Naive thymus-derived CD4-positive, alpha-beta T cell (primary cell): ENCODE measurements around the gene DLG2. TPM values are rescaled to one million over a fixed set of nuclear protein-coding genes. Genes with fewer than 3 reads are reported as not detected.

Source experiments
- ATAC-seq: fragments of 150-1000 bp; cut with Tn5 transposase; 2 replicates; pipeline ENCODE4 v1.10.0; 2021; ENCODE audit warnings: mild to moderate bottlenecking, moderate library complexity
- CTCF ChIA-PET: fragments of 350-600 bp; sonication (Branson Sonifier 250); formaldehyde crosslinking; loops from one replicate; lab custom pipeline; 2021; ENCODE audit warnings: antibody characterized with exemption; lab: Charles Lee
- POLR2A ChIA-PET: fragments of 350-600 bp; sonication (Branson Sonifier 250); formaldehyde crosslinking; loops from one replicate; lab custom pipeline; 2021; ENCODE audit warnings: antibody characterized with exemption, inconsistent platforms; lab: Charles Lee
- DNase-seq, 9 donors: peaks; one replicate each; pipeline versions ENCODE4 v3.0.0 to v3.0.0-alpha.2; 2020 to 2022; ENCODE audit warnings: mixed read lengths in 1 of 9
- H3K27ac ChIP-seq: one replicate; pipeline ENCODE4 v1.7.0; 2013; ENCODE audit warnings: mild to moderate bottlenecking, low read depth, low read length, moderate library complexity
- H3K27me3 ChIP-seq, 2 donors: one replicate each; pipeline ENCODE4 v1.7.0; 2013; ENCODE audit warnings: low read length in 2 of 2, mild to moderate bottlenecking in 2 of 2, moderate library complexity in 2 of 2; ENCODE audit not compliant: control insufficient read depth in 2 of 2, insufficient read depth in 2 of 2
- H3K36me3 ChIP-seq, 3 experiments: 1 replicate in 2 of 3; 2 replicates in 1 of 3; pipeline ENCODE4 v1.7.0; 2013; ENCODE audit warnings: low read length in 3 of 3, mild to moderate bottlenecking in 3 of 3, moderate library complexity in 1 of 3; ENCODE audit not compliant: insufficient read depth in 3 of 3, control insufficient read depth in 2 of 3
- H3K4me1 ChIP-seq, 2 donors: one replicate each; pipeline ENCODE4 v1.7.0; 2013; ENCODE audit warnings: low read length in 2 of 2, mild to moderate bottlenecking in 2 of 2, moderate library complexity in 1 of 2; ENCODE audit not compliant: control insufficient read depth in 2 of 2, insufficient read depth in 2 of 2
- H3K4me3 ChIP-seq: 2 replicates; pipeline ENCODE4 v1.7.0; 2013; ENCODE audit warnings: mild to moderate bottlenecking, low read length
- H3K9me3 ChIP-seq, 3 experiments: 1 replicate in 2 of 3; 2 replicates in 1 of 3; pipeline ENCODE4 v1.7.0; 2013; ENCODE audit warnings: low read length in 3 of 3; ENCODE audit not compliant: control insufficient read depth in 2 of 3
- H3K27ac Mint-ChIP-seq, 9 donors: one replicate each; pipeline ENCODE4 v1.8.0; 2020 to 2022; ENCODE audit warnings: mixed read lengths in 9 of 9, mild to moderate bottlenecking in 8 of 9, moderate library complexity in 5 of 9, inconsistent platforms in 2 of 9
- H3K27me3 Mint-ChIP-seq, 5 donors: one replicate each; pipeline ENCODE4 v1.8.0; 2021 to 2022; ENCODE audit warnings: mixed read lengths in 5 of 5, mild to moderate bottlenecking in 1 of 5
- H3K36me3 Mint-ChIP-seq, 5 donors: one replicate each; pipeline ENCODE4 v1.8.0; 2020 to 2022; ENCODE audit warnings: mixed read lengths in 5 of 5, mild to moderate bottlenecking in 3 of 5, inconsistent platforms in 1 of 5
- H3K4me1 Mint-ChIP-seq, 7 donors: one replicate each; pipeline ENCODE4 v1.8.0; 2020 to 2022; ENCODE audit warnings: mixed read lengths in 7 of 7, mild to moderate bottlenecking in 3 of 7, inconsistent platforms in 1 of 7
- H3K4me3 Mint-ChIP-seq, 10 donors: one replicate each; pipeline ENCODE4 v1.8.0; 2020 to 2022; ENCODE audit warnings: mild to moderate bottlenecking in 10 of 10, mixed read lengths in 10 of 10, moderate library complexity in 6 of 10, inconsistent platforms in 2 of 10
- H3K9me3 Mint-ChIP-seq, 11 donors: one replicate each; pipeline ENCODE4 v1.8.0; 2020 to 2022; ENCODE audit warnings: mixed read lengths in 11 of 11, mild to moderate bottlenecking in 4 of 11, inconsistent platforms in 1 of 11, moderate library complexity in 1 of 11
- intact Hi-C, 2 donors: fragments of 100-400 bp; cut with micrococcal nuclease; formaldehyde crosslinking; loops; one replicate each; pipeline ENCODE4 v1.15.1; 2023
- polyA plus RNA-seq, 2 donors: library from polyadenylated mRNA; unstranded; fragments of 300-500 nt; fragmentation: Illumina TruSeq; gene quantifications; one replicate each; pipeline ENCODE4 v1.2.3, GENCODE V29; 2021
- total RNA-seq, 6 experiments: library from RNA in 5 of 6; stranded (reverse) in 5 of 6; gene quantifications; 1 replicate in 5 of 6; 2 replicates in 1 of 6; pipeline ENCODE4 v1.2.3 and lab custom pipeline; 2021 to 2026

Gene DLG2
- total and polyA plus RNA-seq, 7 experiments from 2014 or later, result 0.64 to 6.1 (median 3.7) TPM

DNA sequence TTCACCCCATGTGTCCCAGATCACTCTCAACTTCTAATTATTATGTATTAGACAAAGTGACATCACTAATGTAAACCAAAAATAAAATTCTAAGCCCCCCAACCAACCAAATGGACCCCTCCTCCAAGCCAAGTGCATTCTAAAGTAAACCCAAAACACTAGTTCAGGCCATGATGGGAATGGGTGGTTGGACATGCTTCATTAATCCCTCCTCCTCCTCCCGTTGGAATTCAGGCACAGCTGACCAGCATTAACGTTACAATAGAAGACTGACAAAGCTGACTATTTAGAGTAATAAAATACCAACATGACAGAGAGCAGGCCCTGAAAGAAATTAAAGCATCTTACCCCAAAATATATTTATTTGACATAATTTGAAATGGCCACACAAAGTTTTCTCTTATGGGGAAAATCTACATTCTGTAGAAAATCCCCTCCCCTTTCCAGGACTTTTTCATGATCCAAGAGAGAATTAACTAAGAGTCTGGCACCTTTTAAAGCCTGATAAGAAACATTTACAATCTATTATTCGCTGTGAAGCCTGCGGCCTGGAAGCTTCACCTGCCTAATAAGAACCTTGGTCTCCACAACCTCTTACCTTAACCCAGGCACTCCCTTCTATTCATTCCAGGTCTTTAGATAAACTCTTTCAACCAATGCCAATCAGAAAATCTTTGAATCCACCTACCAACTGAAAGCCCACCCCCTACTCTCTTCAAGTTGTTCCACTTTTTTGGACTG lies 1392.5 kb downstream of the DLG2 start:
- H3K27ac ChIP-seq, result no peak overlapping the region
- CTCF ChIA-PET, result no interaction called here
- peaks cover 0 to 5% (median 0%) of the 10 kb centered on the region in 5 donors for H3K36me3 Mint-ChIP-seq
- no peak overlapping the region for H3K4me3 Mint-ChIP-seq
- H3K27me3 Mint-ChIP-seq, result no peaks in the 10 kb centered on the region
- no peaks in the 10 kb centered on the region for H3K36me3 ChIP-seq
- no peak overlapping the region for H3K4me3 ChIP-seq
- DNase-seq (no peak), ATAC-seq (no peak)
- intact Hi-C loops, result no loop called here
- no peaks in the 10 kb centered on the region for H3K9me3 ChIP-seq
- no peak overlapping the region for H3K27ac Mint-ChIP-seq
- H3K27me3 ChIP-seq, result no peaks in the 10 kb centered on the region
- H3K9me3 Mint-ChIP-seq, result peaks cover 0 to 33% (median 7%) of the 10 kb centered on the region in 11 donors
- H3K4me1 ChIP-seq, result no peaks in the 10 kb centered on the region
- POLR2A ChIA-PET, result no interaction called here
- no peaks in the 10 kb centered on the region for H3K4me1 Mint-ChIP-seq

DNA sequence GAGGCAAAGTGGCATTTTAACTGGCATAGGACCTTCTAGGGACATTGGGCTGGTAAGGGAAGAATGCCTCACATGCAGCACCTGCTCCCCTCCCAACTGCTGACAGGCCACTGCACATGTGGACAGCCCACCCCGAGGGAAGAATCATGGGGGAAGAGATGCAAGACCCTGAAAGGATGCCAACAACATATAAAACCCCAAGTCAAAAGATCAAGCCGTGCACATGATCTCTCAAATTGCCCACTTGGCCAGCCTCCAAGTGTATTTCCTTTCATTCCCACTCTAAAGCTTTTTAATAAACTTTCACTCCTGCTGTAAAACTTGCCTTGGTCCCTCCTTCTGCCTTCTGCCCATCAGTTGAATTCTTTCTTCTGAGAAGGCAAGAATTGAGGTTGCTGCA lies 1393.1 kb downstream of the DLG2 start:
- peaks cover 0 to 33% (median 7%) of the 10 kb centered on the region in 11 donors for H3K9me3 Mint-ChIP-seq
- ChIA-PET CTCF (no interaction called here), POLR2A (no interaction called here)
- no peaks in the 10 kb centered on the region for H3K27me3 Mint-ChIP-seq
- no peak overlapping the region for H3K27ac ChIP-seq
- DNase-seq, result no peak
- no peaks in the 10 kb centered on the region for H3K4me1 ChIP-seq
- intact Hi-C loops, result no loop called here
- H3K4me3 ChIP-seq, result no peak overlapping the region
- H3K36me3 Mint-ChIP-seq, result peaks cover 0 to 5% (median 0%) of the 10 kb centered on the region in 5 donors
- no peak overlapping the region for H3K27ac Mint-ChIP-seq
- no peaks in the 10 kb centered on the region for H3K9me3 ChIP-seq
- no peaks in the 10 kb centered on the region for H3K4me1 Mint-ChIP-seq
- no peak overlapping the region for H3K4me3 Mint-ChIP-seq
- no peak for ATAC-seq
- no peaks in the 10 kb centered on the region for H3K27me3 ChIP-seq
- no peaks in the 10 kb centered on the region for H3K36me3 ChIP-seq

DNA sequence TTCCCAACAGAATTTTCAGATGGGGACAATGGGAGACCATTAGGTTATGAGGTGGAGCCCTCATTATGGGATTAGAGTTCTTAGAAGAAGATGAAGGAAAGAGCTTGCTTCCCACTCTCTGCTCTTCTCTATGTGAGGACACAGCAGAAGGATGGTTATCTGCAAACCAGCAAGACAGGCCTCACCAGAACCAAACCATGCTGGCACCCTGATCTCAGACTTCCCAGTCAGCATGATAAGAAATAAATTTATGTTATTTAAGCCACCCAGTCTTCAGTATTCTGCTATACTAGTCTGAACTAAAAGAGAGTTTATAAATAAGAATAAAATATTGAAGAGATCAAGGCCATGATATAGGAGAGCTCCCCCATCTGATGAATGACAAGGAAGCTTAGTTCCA lies 1394.6 kb downstream of the DLG2 start:
- intact Hi-C loops, result no loop called here
- H3K27me3 Mint-ChIP-seq, result no peaks in the 10 kb centered on the region
- ATAC-seq (no peak), DNase-seq (no peak)
- no peak overlapping the region for H3K27ac Mint-ChIP-seq
- no peaks in the 10 kb centered on the region for H3K4me1 Mint-ChIP-seq
- H3K9me3 Mint-ChIP-seq, result peaks cover 2 to 30% (median 12%) of the 10 kb centered on the region in 11 donors
- Histone ChIP-seq H3K27ac (no peak overlapping the region), H3K27me3 (no peaks in the 10 kb centered on the region), H3K4me1 (no peaks in the 10 kb centered on the region), H3K4me3 (no peak overlapping the region), H3K36me3 (no peaks in the 10 kb centered on the region), H3K9me3 (no peaks in the 10 kb centered on the region)
- POLR2A ChIA-PET, result no interaction called here
- CTCF ChIA-PET, result no interaction called here
- no peak overlapping the region for H3K4me3 Mint-ChIP-seq
- peaks cover 0 to 4% (median 0%) of the 10 kb centered on the region in 5 donors for H3K36me3 Mint-ChIP-seq

DNA sequence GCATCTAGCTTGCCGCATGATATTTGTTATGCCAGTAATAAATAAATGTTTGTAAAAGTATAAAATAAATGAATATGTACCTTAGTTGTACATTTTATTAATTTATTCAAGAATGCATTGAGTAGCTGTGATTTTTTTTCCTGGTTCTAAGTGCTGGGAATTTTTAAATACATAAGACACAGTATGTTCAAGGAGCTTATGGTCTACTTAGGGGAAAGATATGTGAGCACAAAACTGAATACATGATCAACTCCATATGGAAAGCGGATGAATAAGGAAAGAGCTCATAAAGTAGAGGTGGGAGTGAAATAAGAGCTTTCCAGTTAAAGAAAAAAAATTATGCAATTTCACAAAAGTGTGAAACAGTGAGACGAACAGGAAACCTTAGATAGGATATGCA lies 1396.7 kb downstream of the DLG2 start:
- H3K27ac Mint-ChIP-seq, result no peak overlapping the region
- Histone ChIP-seq H3K36me3 (no peaks in the 10 kb centered on the region), H3K4me3 (no peak overlapping the region), H3K27me3 (no peaks in the 10 kb centered on the region), H3K4me1 (no peaks in the 10 kb centered on the region), H3K9me3 (no peaks in the 10 kb centered on the region), H3K27ac (no peak overlapping the region)
- CTCF ChIA-PET, result no interaction called here
- intact Hi-C loops, result no loop called here
- H3K4me3 Mint-ChIP-seq, result no peak overlapping the region
- H3K9me3 Mint-ChIP-seq, result peaks cover 3 to 22% (median 12%) of the 10 kb centered on the region in 11 donors
- ATAC-seq, result no peak
- H3K36me3 Mint-ChIP-seq, result no peaks in the 10 kb centered on the region
- H3K27me3 Mint-ChIP-seq, result no peaks in the 10 kb centered on the region
- no peak for DNase-seq
- POLR2A ChIA-PET, result no interaction called here
- H3K4me1 Mint-ChIP-seq, result no peaks in the 10 kb centered on the region

DNA sequence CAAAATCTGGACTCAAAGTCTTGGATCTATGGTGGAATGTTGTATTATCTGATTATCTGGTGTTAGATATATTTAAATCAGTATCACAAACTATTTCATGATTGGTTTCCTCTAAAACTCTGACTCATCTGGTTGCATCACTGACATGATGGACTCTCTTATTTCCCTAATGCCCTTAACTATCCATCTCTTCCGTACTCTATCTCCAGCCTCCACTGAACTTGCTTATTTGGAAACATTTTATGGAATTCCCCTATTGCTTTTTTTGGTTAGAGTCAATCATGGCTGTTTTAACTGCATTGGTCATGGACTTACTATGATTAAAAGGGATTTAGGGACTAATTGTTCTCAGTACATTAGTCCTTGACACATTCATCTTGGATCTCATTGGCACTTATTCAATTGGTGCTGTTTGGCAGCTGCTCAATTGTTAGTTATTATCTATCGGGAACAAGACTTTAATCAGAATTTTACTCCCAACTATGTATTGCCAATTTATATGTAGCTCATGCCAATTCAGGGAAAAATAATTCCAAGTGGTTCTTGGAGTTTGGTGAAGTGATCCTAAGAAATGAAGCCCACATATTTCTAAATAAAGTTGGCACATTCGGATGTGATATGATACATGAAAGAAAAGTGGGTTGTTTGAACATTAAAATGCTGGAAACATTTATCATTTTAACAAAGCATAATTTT lies 1399.0 kb downstream of the DLG2 start:
- no peak overlapping the region for H3K27ac ChIP-seq
- no peak overlapping the region for H3K4me3 Mint-ChIP-seq
- no peak overlapping the region for H3K4me3 ChIP-seq
- H3K27me3 ChIP-seq, result no peaks in the 10 kb centered on the region
- peaks cover 3 to 25% (median 11%) of the 10 kb centered on the region in 11 donors for H3K9me3 Mint-ChIP-seq
- intact Hi-C loops, result no loop called here
- no peaks in the 10 kb centered on the region for H3K9me3 ChIP-seq
- no peak for DNase-seq
- no peaks in the 10 kb centered on the region for H3K36me3 Mint-ChIP-seq
- H3K4me1 Mint-ChIP-seq, result no peaks in the 10 kb centered on the region
- H3K27me3 Mint-ChIP-seq, result no peaks in the 10 kb centered on the region
- H3K36me3 ChIP-seq, result no peaks in the 10 kb centered on the region
- ChIA-PET POLR2A (interaction anchor here (0.7 kb wide), 1 partner anchor 170 kb away, joined by 4 read pairs; no protein-coding TSS in a partner anchor), CTCF (no interaction called here)
- ATAC-seq, result no peak
- H3K27ac Mint-ChIP-seq, result no peak overlapping the region
- no peaks in the 10 kb centered on the region for H3K4me1 ChIP-seq

DNA sequence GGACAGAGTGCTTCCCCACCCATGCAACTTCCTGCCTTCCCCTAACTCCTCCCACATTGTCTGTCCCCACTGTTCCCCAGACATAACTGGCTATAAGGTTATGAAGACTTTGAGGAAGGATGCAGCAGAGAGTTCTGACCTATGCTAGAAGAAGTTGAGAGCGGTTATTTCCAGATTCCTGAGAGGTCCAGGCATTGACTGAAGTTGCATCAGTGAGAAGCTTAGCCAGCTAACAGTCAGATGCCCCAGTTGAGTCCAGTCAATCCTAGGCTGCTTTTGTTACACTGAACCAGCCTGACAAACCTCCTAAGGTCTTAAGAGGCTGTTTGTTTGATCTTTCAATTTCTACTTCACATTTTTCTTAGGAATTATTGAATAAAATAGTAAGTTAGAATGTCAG lies 1403.1 kb downstream of the DLG2 start:
- Histone ChIP-seq H3K27me3 (no peaks in the 10 kb centered on the region), H3K27ac (no peak overlapping the region), H3K36me3 (no peaks in the 10 kb centered on the region), H3K9me3 (no peaks in the 10 kb centered on the region), H3K4me1 (no peaks in the 10 kb centered on the region), H3K4me3 (no peak overlapping the region)
- ChIA-PET POLR2A (no interaction called here), CTCF (no interaction called here)
- no peak for ATAC-seq
- Mint-ChIP-seq H3K4me3 (no peak overlapping the region), H3K27me3 (no peaks in the 10 kb centered on the region), H3K9me3 (peaks cover 2 to 22% (median 13%) of the 10 kb centered on the region in 11 donors), H3K36me3 (no peaks in the 10 kb centered on the region), H3K4me1 (no peaks in the 10 kb centered on the region), H3K27ac (no peak overlapping the region)
- intact Hi-C loops, result no loop called here
- no peak for DNase-seq
